Lung (tissue), 12 donors: ENCODE results near the gene PLCXD3. TPM values are rescaled to one million over a fixed set of nuclear protein-coding genes. Genes with fewer than 3 reads are reported as not detected.

Source experiments
- ATAC-seq: fragments of 200-7000 bp; cut with Tn5 transposase; one replicate; pipeline ENCODE4 v1.9.1; 2020; ENCODE audit warnings: moderate number of reproducible peaks; ENCODE audit not compliant: insufficient read depth, low FRiP score
- DNase-seq, 3 donors: peaks; one replicate each; pipeline ENCODE4 v3.0.0-alpha.2; 2013 to 2017
- H3K27ac ChIP-seq, 2 donors: one replicate each; pipeline ENCODE4 v1.5.1; 2013; ENCODE audit warnings: mild to moderate bottlenecking in 2 of 2, moderate library complexity in 2 of 2, control low read depth in 1 of 2, inconsistent platforms in 1 of 2, low read depth in 1 of 2, low read length in 1 of 2
- H3K27me3 ChIP-seq, 3 donors: one replicate each; pipeline ENCODE4 v1.5.1; 2013; ENCODE audit warnings: low read length in 2 of 3; ENCODE audit not compliant: control insufficient read depth in 3 of 3, insufficient read depth in 3 of 3
- H3K36me3 ChIP-seq, 4 donors: one replicate each; pipeline ENCODE4 v1.5.1; 2013; ENCODE audit warnings: low read length in 4 of 4, mild to moderate bottlenecking in 1 of 4, moderate library complexity in 1 of 4; ENCODE audit not compliant: control insufficient read depth in 4 of 4, insufficient read depth in 4 of 4
- H3K4me1 ChIP-seq, 5 donors: one replicate each; pipeline ENCODE4 v1.5.1; 2013; ENCODE audit warnings: low read length in 5 of 5, mild to moderate bottlenecking in 2 of 5, moderate library complexity in 1 of 5; ENCODE audit not compliant: control insufficient read depth in 5 of 5, insufficient read depth in 5 of 5
- H3K4me3 ChIP-seq: one replicate; pipeline ENCODE4 v1.5.1; 2013; ENCODE audit warnings: mild to moderate bottlenecking, control low read depth, moderate library complexity
- H3K9ac ChIP-seq, 2 donors: one replicate each; pipeline ENCODE4 v1.5.1; 2013; ENCODE audit warnings: low read length in 2 of 2, control low read depth in 1 of 2; ENCODE audit not compliant: insufficient read depth in 1 of 2
- H3K9me3 ChIP-seq, 4 donors: one replicate each; pipeline ENCODE4 v1.5.1; 2013; ENCODE audit warnings: low read length in 3 of 4, mild to moderate bottlenecking in 1 of 4, moderate library complexity in 1 of 4; ENCODE audit not compliant: control insufficient read depth in 4 of 4, insufficient read depth in 3 of 4
- WGBS, 2 donors: extraction: QIAGEN DNeasy Blood & Tissue Kit; methylation state at CpG; one replicate each; pipeline ENCODE4 v1.1.7; 2013; 5-methylcytosine and 5-hydroxymethylcytosine counted together
- polyA plus RNA-seq, 2 donors: library from polyadenylated mRNA; stranded (reverse); fragments of 200-250 nt; gene quantifications; one replicate each; pipeline ENCODE4 v1.2.1, GENCODE V29; 2013
- total RNA-seq, 2 donors: library from RNA; depleted of rRNA in 1 of 2; stranded (reverse); fragments of >200 nt in 1 of 2; gene quantifications; one replicate each; pipeline ENCODE4 v1.2.1, GENCODE V29; 2014 to 2021
- TF ChIP-seq, protein P1 (sequence below): IDR thresholded peaks from 2 replicates; pipeline ENCODE4 v1.5.1; 2012; ENCODE audit warnings: mild to moderate bottlenecking; ENCODE audit errors: control extremely low read depth, extremely low read depth
- donor health status: control.
- donor health status: control.
- donor health status: Bipolar disorder and iron deficiency.
- donor health status: healthy.
- donor health status: DM: yes; HTN: yes; CAD: no.

Gene PLCXD3
- total and polyA plus RNA-seq, 4 donors, result 0.38 to 2.1 (median 0.54) TPM

DNA sequence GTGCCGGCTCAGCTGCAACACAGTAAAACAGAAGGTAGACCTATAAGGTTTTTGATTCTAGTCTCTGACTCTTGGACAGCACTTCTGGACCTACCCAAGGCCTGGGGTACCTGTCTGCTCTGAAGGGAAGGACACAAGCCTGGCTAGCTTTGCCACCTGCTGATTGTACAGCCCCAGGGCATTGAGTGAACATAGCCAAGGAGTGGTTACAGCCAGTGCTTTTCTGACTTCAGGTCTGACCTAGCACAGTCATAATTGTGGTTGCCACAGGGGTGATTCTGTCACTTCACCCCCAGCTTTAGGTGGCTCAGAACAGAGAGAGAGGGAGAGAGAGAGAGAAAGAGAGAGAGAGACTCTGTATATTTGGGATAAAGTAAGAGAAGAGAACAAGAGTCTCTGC lies 118.4 kb downstream of the PLCXD3 start:
- no peaks in the 10 kb centered on the region for H3K4me1 ChIP-seq
- DNase-seq, result no peak
- peaks cover 0 to 11% (median 0%) of the 10 kb centered on the region in 4 donors for H3K9me3 ChIP-seq
- 95 to 100% methylated on average over 1 of the region's 1 CpG for WGBS, 2 donors
- TF ChIP-seq, protein P1, sequence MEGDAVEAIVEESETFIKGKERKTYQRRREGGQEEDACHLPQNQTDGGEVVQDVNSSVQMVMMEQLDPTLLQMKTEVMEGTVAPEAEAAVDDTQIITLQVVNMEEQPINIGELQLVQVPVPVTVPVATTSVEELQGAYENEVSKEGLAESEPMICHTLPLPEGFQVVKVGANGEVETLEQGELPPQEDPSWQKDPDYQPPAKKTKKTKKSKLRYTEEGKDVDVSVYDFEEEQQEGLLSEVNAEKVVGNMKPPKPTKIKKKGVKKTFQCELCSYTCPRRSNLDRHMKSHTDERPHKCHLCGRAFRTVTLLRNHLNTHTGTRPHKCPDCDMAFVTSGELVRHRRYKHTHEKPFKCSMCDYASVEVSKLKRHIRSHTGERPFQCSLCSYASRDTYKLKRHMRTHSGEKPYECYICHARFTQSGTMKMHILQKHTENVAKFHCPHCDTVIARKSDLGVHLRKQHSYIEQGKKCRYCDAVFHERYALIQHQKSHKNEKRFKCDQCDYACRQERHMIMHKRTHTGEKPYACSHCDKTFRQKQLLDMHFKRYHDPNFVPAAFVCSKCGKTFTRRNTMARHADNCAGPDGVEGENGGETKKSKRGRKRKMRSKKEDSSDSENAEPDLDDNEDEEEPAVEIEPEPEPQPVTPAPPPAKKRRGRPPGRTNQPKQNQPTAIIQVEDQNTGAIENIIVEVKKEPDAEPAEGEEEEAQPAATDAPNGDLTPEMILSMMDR, result no peak
- H3K36me3 ChIP-seq, result no peaks in the 10 kb centered on the region
- H3K9ac ChIP-seq, result no peak overlapping the region
- H3K27ac ChIP-seq, result no peak overlapping the region
- H3K27me3 ChIP-seq, result no peaks in the 10 kb centered on the region
- no peak overlapping the region for H3K4me3 ChIP-seq
- no peak for ATAC-seq

DNA sequence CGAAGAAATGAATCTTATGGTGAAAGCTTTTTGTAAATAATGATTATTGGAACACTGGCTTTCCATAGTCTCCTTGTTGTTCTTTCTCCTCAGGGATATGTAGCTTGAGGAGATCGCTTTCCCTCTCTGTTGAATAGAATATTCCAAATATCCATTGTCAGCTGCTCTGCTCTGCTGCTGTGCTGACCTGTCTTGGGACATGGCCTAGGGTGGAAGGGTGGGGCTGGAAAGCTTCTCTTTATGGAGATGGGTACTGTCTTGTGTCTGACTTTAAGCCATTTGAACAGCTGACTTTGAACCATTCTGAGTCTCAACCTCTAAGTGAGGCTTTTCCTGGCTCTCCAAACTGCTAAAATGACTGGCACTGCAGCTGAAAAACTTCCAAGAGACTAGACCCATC lies 135.8 kb downstream of the PLCXD3 start:
- DNase-seq, result no peak

DNA sequence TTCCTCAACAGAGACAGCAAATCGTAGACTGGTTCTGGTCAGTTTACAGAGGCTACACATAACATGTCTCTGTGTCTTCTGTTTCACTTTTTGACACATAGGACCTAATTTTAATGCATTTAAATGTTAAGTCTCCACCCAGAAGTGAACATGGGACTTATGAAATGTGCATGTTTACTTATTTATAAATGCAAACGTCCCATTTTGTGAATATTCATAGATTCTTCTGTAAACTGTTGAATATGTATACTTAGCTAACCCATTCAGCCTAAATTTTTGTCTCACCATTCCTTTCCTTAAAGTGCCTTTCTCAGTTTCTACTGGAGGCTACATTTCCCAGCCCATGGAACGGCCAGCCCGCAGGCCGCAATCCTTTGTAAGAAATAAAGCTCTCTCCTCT lies 137.2 kb downstream of the PLCXD3 start:
- H3K4me1 ChIP-seq, result peaks cover 0 to 22% (median 0%) of the 10 kb centered on the region in 5 donors
- no peak overlapping the region for H3K4me3 ChIP-seq
- no peak for DNase-seq
- no peak for ATAC-seq
- no peaks in the 10 kb centered on the region for H3K9me3 ChIP-seq
- H3K27me3 ChIP-seq, result no peaks in the 10 kb centered on the region
- no peak overlapping the region for H3K9ac ChIP-seq
- 83 to 84% methylated on average over 5 of the region's 5 CpGs for WGBS, 2 donors
- H3K27ac ChIP-seq, result no peak overlapping the region
- TF ChIP-seq, protein P1, result no peak
- H3K36me3 ChIP-seq, result no peaks in the 10 kb centered on the region

More for the DNA sequence above, 135.8 kb downstream of the PLCXD3 start:
- Histone ChIP-seq H3K27me3 (no peaks in the 10 kb centered on the region), H3K36me3 (no peaks in the 10 kb centered on the region), H3K4me3 (no peak overlapping the region), H3K27ac (no peak overlapping the region), H3K9me3 (no peaks in the 10 kb centered on the region), H3K4me1 (peaks cover 0 to 23% (median 0%) of the 10 kb centered on the region in 5 donors), H3K9ac (no peak overlapping the region)
- no peak for ATAC-seq
- TF ChIP-seq, protein P1, result no peak
- 89 to 92% methylated on average over 2 of the region's 2 CpGs for WGBS, 2 donors

DNA sequence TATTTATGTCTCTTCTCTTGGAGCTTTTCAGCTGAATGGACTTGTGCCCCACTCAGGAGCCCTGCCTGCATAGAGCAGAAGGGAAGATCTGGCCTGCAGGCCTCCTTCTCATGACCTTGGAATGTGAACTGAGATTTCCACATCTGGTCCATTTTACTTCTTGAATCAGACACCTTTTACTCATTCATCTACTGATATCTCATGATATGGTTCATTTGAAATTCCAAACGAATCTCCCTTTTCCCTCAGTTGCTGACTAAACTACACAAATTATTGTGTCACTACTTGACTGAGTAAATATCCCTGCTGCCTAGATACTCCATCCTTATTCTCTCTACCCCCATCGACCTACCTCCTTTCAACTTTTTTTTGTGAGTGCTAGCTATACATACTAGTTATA lies 138.7 kb downstream of the PLCXD3 start:
- no peaks in the 10 kb centered on the region for H3K36me3 ChIP-seq
- no peak overlapping the region for H3K4me3 ChIP-seq
- ATAC-seq (no peak), DNase-seq (no peak)
- peaks cover 0 to 17% (median 0%) of the 10 kb centered on the region in 5 donors for H3K4me1 ChIP-seq
- H3K9ac ChIP-seq, result no peak overlapping the region
- peak overlapping the region in 1 of 2 donors; percentile 51 for H3K27ac ChIP-seq
- 52 to 76% methylated on average over 2 of the region's 2 CpGs for WGBS, 2 donors
- no peaks in the 10 kb centered on the region for H3K27me3 ChIP-seq
- no peaks in the 10 kb centered on the region for H3K9me3 ChIP-seq
- TF ChIP-seq, protein P1, result no peak
